Endothelial cell (in vitro differentiated cells): ENCODE measurements around the gene CPOX. TPM values are rescaled to one million over a fixed set of nuclear protein-coding genes. Genes with fewer than 3 reads are reported as not detected.

Source experiments
- DNase-seq: peaks from one replicate; pipeline ENCODE4 v3.0.0; 2021; ENCODE audit warnings: low spot score
- H3K27ac Mint-ChIP-seq: one replicate; pipeline ENCODE4 v1.8.0; 2021; ENCODE audit warnings: mixed read lengths, inconsistent platforms; ENCODE audit not compliant: unreplicated experiment
- H3K27me3 Mint-ChIP-seq: one replicate; pipeline ENCODE4 v1.8.0; 2021; ENCODE audit warnings: mild to moderate bottlenecking, moderate library complexity, mixed read lengths, inconsistent platforms; ENCODE audit not compliant: unreplicated experiment
- H3K36me3 Mint-ChIP-seq: one replicate; pipeline ENCODE4 v1.8.0; 2021; ENCODE audit warnings: mild to moderate bottlenecking, low read depth, mixed read lengths, inconsistent platforms; ENCODE audit not compliant: unreplicated experiment
- H3K4me1 Mint-ChIP-seq: one replicate; pipeline ENCODE4 v1.8.0; 2021; ENCODE audit warnings: mild to moderate bottlenecking, mixed read lengths, inconsistent platforms; ENCODE audit not compliant: unreplicated experiment
- H3K4me3 Mint-ChIP-seq: one replicate; pipeline ENCODE4 v1.8.0; 2021; ENCODE audit warnings: mild to moderate bottlenecking, mixed read lengths, inconsistent platforms; ENCODE audit not compliant: unreplicated experiment
- H3K9me3 Mint-ChIP-seq: one replicate; pipeline ENCODE4 v1.8.0; 2021; ENCODE audit warnings: mixed read lengths, inconsistent platforms; ENCODE audit not compliant: unreplicated experiment
- CTCF ChIP-seq: fragments of 200-600 bp; sonication (generic); IDR thresholded peaks from one replicate; pipeline ENCODE4 v1.5.0; 2021; ENCODE audit warnings: antibody characterized with exemption; ENCODE audit not compliant: unreplicated experiment
- total RNA-seq: library from RNA; stranded (reverse); fragmentation: NEBNext Ultra II Directional; extraction: Animal tissue kit (Norgen Biotek cat#: 25700); gene quantifications from one replicate; pipeline ENCODE4 v1.2.1, GENCODE V29; 2021; ENCODE audit not compliant: unreplicated experiment

The CPOX gene
- total RNA-seq, 1 donor from 2014 or later: 21.5 TPM

DNA sequence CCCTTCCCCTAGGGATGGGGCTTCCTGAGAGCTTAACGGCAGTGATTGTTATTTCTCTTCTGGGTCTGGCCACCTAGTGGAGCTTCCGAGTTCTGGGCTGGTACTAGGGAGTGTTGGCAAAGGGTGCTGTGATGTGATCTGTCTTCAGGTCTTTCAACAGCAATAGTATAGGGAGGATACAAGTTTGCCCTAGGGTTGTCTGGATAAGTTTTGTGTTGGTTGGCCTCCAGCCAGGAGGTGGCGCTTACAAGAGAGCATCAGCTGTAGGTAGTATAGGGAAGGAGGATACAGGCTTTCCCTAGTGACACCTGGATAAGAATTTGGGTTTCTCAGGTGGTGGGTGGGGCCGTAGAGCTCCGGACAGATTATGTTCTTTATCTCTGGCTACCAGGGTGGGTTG is 19.2 kb upstream of the CPOX start:
- Mint-ChIP-seq H3K36me3 (no peaks in the 10 kb centered on the region), H3K4me3 (no peak overlapping the region), H3K4me1 (no peaks in the 10 kb centered on the region), H3K9me3 (no peaks in the 10 kb centered on the region), H3K27ac (no peak overlapping the region), H3K27me3 (no peaks in the 10 kb centered on the region)
- no peak for TF ChIP-seq CTCF
- no peak for DNase-seq

GRCh38 chr3:98608029-98608428 is 14.6 kb upstream of the CPOX start:
- Mint-ChIP-seq H3K4me3 (no peak overlapping the region), H3K27me3 (no peaks in the 10 kb centered on the region), H3K36me3 (no peaks in the 10 kb centered on the region), H3K9me3 (no peaks in the 10 kb centered on the region), H3K27ac (no peak overlapping the region), H3K4me1 (no peaks in the 10 kb centered on the region)
- no peak for DNase-seq
- no peak for TF ChIP-seq CTCF

- H3K27me3 Mint-ChIP-seq: no peaks in the 10 kb centered on the region
- no peaks in the 10 kb centered on the region for H3K4me1 Mint-ChIP-seq
Measured at GRCh38 chr3:98603580-98603979, 10.2 kb upstream of the CPOX start.

DNA sequence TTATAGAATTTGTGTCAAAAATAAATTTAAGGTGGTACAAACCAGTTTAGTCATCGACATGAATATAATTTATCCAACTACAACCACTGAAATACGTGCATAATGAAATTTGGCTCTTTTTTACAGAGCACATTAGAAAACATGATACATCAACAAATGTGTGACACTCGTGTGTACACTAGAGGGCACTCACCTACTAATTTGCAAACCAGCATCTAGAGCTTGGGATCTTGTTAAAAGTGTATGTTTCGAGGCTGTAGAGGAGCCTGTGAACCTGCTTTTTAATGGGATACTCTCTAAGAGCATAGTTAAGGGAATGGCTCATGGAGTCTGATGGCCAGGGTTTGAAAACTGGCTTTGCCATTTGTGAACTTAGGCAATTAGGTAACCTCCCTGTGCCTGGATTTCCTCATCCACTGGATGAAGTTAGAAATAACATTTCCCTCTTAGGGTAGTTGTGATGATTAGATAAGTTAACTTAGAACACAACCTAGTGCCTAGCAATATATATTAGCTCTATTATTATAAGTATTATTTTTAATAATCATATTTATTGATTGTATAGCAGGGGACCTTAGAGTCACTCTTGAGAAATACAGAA is 8.8 kb upstream of the CPOX start:
- no peak overlapping the region for H3K4me3 Mint-ChIP-seq
- no peaks in the 10 kb centered on the region for H3K9me3 Mint-ChIP-seq
- no peaks in the 10 kb centered on the region for H3K27me3 Mint-ChIP-seq
- no peaks in the 10 kb centered on the region for H3K36me3 Mint-ChIP-seq
- peak; percentile 19 for DNase-seq
- peak; percentile 72 for TF ChIP-seq CTCF
- H3K27ac Mint-ChIP-seq: no peak overlapping the region
- H3K4me1 Mint-ChIP-seq: peaks cover 4% of the 10 kb centered on the region

More at GRCh38 chr3:98603580-98603979, 10.2 kb upstream of the CPOX start:
- DNase-seq: no peak
- Mint-ChIP-seq H3K36me3 (no peaks in the 10 kb centered on the region), H3K27ac (no peak overlapping the region), H3K4me3 (no peak overlapping the region), H3K9me3 (no peaks in the 10 kb centered on the region)
- TF ChIP-seq CTCF: no peak

DNA sequence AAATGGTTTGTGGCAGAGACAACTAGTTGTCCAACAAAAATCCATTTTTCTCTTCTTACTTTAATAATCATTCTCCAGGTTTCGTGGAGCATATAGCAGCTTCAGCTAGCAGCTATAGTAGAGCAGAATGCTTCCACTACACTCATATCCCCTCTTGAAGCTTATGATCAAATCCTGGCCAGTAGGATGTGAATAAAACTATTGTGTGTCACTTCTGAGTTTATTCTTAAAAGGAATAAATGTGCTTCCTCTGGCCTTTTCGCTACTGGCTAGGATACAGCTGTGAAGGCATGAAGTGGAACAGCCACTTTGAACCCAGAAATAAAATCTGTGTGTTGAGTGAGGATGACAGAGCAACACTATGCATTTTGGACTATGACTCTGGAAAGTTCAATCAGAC is 7.8 kb upstream of the CPOX start:
- DNase-seq: no peak
- Mint-ChIP-seq H3K27me3 (no peaks in the 10 kb centered on the region), H3K9me3 (no peaks in the 10 kb centered on the region), H3K36me3 (no peaks in the 10 kb centered on the region), H3K4me3 (no peak overlapping the region), H3K4me1 (peaks cover 4% of the 10 kb centered on the region), H3K27ac (no peak overlapping the region)
- TF ChIP-seq CTCF: no peak
